ENCODE measurements around the gene NTNG1. TPM values are rescaled to one million over a fixed set of nuclear protein-coding genes. Genes with fewer than 3 reads are reported as not detected.

NTNG1 gene
- total RNA-seq, 1 donor from 2014 or later: not detected

DNA sequence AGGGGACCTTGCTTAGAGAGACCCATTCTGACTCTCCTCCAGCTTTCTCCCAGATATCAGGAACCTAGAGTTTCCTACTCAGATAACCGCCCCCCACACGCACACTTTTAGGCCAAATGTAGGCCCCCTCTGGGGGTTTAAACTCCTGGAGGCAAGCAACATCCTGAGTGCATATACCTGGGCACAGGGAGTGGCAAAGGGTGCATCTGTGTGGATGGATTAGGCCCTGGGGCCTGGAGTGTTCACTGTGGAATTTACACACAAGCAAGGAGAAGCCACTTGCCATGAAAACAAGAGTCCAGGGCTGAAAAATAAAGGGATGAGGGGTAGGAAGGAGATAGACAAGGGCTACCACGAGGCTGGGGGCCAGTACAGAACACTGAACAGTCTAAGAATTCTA, 343.1 kb downstream of the NTNG1 start:
- TF ChIP-seq, protein P1, sequence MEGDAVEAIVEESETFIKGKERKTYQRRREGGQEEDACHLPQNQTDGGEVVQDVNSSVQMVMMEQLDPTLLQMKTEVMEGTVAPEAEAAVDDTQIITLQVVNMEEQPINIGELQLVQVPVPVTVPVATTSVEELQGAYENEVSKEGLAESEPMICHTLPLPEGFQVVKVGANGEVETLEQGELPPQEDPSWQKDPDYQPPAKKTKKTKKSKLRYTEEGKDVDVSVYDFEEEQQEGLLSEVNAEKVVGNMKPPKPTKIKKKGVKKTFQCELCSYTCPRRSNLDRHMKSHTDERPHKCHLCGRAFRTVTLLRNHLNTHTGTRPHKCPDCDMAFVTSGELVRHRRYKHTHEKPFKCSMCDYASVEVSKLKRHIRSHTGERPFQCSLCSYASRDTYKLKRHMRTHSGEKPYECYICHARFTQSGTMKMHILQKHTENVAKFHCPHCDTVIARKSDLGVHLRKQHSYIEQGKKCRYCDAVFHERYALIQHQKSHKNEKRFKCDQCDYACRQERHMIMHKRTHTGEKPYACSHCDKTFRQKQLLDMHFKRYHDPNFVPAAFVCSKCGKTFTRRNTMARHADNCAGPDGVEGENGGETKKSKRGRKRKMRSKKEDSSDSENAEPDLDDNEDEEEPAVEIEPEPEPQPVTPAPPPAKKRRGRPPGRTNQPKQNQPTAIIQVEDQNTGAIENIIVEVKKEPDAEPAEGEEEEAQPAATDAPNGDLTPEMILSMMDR (IDR thresholded peaks at IDR 0.05): no peak
- Histone ChIP-seq H3K27me3 (no peaks in the 10 kb centered on the region), H3K4me1 (no peaks in the 10 kb centered on the region), H3K27ac (no peak overlapping the region), H3K9me3 (no peaks in the 10 kb centered on the region), H3K36me3 (no peaks in the 10 kb centered on the region), H3K4me3 (no peak overlapping the region)
- intact Hi-C loops (cut with DNase I): no loop called here
- DNase-seq (ENCODE audit: low spot score in 2 of 2): no peak

DNA sequence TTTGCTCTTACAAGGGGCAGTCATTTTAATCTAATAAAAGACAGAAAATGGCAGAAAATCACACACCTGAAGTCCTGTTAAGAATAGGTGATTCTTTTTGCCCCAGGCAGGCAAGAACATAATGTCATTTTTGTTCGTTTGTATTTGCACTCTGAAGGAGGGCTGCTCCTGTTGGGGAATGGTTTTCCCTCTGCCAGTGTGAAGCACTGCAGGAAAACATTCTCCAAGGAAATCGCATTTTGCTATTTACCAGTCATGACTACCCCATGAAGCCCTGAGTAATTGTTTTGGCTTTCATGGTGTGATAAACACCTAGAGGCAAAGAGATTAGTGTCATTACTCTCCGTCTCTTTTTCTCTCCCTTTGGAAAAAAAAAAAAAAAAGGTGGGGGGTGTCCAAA, 345.5 kb downstream of the NTNG1 start:
- DNase-seq (ENCODE audit: low spot score in 2 of 2): no peak
- Histone ChIP-seq H3K27ac (no peak overlapping the region), H3K4me1 (no peaks in the 10 kb centered on the region), H3K4me3 (no peak overlapping the region), H3K9me3 (no peaks in the 10 kb centered on the region), H3K27me3 (no peaks in the 10 kb centered on the region), H3K36me3 (no peaks in the 10 kb centered on the region)
- TF ChIP-seq, protein P1 (IDR thresholded peaks at IDR 0.05): no peak
- intact Hi-C loops (cut with DNase I): no loop called here

DNA sequence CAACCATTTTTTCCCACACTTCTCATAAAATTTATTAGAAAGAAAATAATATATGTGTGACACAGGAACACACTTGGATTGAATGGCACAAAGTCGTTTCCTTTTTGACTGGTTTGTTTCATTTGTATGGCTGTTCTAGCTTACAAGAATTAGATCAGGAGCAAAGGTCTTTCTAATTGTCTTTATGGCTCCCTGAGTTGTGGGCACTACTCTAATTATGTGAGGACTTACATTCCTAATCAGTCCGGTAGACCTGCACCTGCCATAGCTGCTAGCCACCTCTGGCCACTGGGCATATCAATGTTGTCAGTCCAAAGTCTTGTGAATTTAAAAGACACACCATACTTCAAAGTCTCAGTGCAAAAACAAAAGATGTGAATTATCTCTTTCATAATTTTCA, 346.7 kb downstream of the NTNG1 start:
- Histone ChIP-seq H3K4me1 (no peaks in the 10 kb centered on the region), H3K36me3 (no peaks in the 10 kb centered on the region), H3K4me3 (no peak overlapping the region), H3K27me3 (no peaks in the 10 kb centered on the region), H3K27ac (no peak overlapping the region), H3K9me3 (no peaks in the 10 kb centered on the region)
- DNase-seq (ENCODE audit: low spot score in 2 of 2): no peak
- TF ChIP-seq, protein P1 (IDR thresholded peaks at IDR 0.05): no peak
- intact Hi-C loops (cut with DNase I): no loop called here

DNA sequence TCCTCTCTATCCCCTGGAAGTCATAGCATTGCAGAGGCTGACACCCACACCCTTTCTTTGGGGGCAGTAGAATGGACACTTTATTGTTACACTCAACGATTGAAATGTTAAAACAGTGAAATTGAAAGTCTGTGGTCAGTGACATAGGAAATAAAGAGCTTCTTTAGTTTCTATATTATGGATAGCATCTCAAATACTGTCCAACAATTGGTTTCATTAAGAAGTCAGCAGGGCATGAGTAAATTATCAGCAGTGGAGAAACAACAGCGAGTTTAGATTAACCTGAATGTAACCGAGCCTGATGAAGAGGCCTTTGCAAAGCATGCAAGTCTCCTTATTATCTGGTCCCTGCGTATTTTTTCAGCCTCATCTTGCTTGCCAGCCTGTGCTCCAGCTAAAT, 350.7 kb downstream of the NTNG1 start:
- Histone ChIP-seq H3K36me3 (no peaks in the 10 kb centered on the region), H3K9me3 (no peaks in the 10 kb centered on the region), H3K4me3 (no peak overlapping the region), H3K4me1 (no peaks in the 10 kb centered on the region), H3K27me3 (no peaks in the 10 kb centered on the region), H3K27ac (no peak overlapping the region)
- DNase-seq (ENCODE audit: low spot score in 2 of 2): no peak
- TF ChIP-seq, protein P1 (IDR thresholded peaks at IDR 0.05): no peak
- intact Hi-C loops (cut with DNase I): no loop called here

DNA sequence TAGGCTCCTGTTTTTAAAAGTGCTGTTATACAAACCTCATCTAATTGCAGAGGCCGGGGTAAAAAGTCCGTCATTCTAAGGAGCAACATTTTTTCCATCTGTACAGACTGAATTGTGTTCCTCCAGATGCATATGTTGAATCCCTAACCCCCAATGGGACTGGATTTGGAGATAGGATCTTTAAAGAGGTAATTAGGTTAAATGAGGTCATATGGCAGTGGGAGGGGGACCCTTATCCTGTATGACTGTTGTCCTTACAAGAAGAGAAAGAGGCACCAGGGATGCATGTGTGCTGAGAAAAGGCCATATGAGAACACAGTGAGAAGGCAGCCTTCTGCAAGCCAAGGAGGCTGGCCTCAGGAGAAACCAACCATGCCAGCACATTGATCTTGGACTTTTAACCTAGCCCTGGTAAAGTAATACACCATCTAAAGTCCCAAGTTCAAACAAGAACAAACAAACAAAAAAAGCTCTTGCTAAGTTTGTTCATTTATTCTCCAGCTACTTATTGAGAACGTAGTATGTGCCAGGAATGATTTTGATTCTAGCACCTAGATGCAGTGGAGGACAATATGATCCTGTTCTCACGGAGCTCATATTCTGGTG, 352.4 kb downstream of the NTNG1 start:
- H3K4me3 ChIP-seq: no peak overlapping the region
- no peaks in the 10 kb centered on the region for H3K4me1 ChIP-seq
- TF ChIP-seq, protein P1 (IDR thresholded peaks at IDR 0.05): no peak
- no peak overlapping the region for H3K27ac ChIP-seq
- no peak for DNase-seq (ENCODE audit: low spot score in 2 of 2)
- no peaks in the 10 kb centered on the region for H3K9me3 ChIP-seq
- H3K27me3 ChIP-seq: no peaks in the 10 kb centered on the region
- no peaks in the 10 kb centered on the region for H3K36me3 ChIP-seq
- intact Hi-C loops (cut with DNase I): no loop called here

DNA sequence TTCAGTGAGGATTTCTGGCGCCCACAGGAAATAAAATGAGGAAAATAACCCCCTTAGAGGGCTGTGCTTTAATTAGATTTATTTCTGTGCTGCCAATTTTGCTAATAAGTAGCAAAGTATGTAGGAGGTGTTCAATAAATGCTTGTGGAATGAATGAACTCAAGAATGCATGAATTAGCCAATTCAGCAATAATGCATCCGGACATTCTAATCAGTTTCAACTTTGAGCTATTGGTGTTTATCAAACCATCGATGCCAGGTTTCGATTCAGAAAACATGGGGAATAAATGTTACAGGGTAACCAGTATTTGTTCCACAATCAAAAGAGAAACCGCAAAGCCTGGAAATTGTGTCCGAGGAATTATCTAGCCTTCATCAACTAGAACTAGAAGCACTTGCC, 353.2 kb downstream of the NTNG1 start:
- TF ChIP-seq, protein P1 (IDR thresholded peaks at IDR 0.05): no peak
- H3K36me3 ChIP-seq: no peaks in the 10 kb centered on the region
- H3K27ac ChIP-seq: no peak overlapping the region
- DNase-seq (ENCODE audit: low spot score in 2 of 2): no peak
- H3K27me3 ChIP-seq: no peaks in the 10 kb centered on the region
- intact Hi-C loops (cut with DNase I): no loop called here
- no peaks in the 10 kb centered on the region for H3K4me1 ChIP-seq
- no peaks in the 10 kb centered on the region for H3K9me3 ChIP-seq
- no peak overlapping the region for H3K4me3 ChIP-seq

Measured in ascending aorta (tissue), 2 donors.